GM18867 (cell line): ENCODE measurements around the gene ADGRG2.
A peak's percentile ranks its signal among the peaks of the same experiment; 100 is the strongest.
"Not testable (repeated sequence)": the region's sequence is repeated elsewhere in the genome, so short reads cannot be mapped to it uniquely, and the experiment has no call there.

Experiments used
- ATAC-seq: cut with Tn5 transposase; IDR thresholded peaks from one replicate; pipeline ENCODE4 v1.9.1; 2021; ENCODE audit warnings: mild to moderate bottlenecking, moderate library complexity; ENCODE audit not compliant: unreplicated experiment

The ADGRG2 gene

GRCh38 chrX:19007868-19008267, 114.4 kb downstream of the ADGRG2 start:
- ATAC-seq, result no peak

- ATAC-seq, result no peak
These were observed 115.3 kb downstream of the ADGRG2 start for GRCh38 chrX:19007011-19007410.

- ATAC-seq, result no peak
These were observed 116.4 kb downstream of the ADGRG2 start for GRCh38 chrX:19005909-19006308.

GRCh38 chrX:19003756-19004155, 118.5 kb downstream of the ADGRG2 start:
- ATAC-seq, result no peak

DNA sequence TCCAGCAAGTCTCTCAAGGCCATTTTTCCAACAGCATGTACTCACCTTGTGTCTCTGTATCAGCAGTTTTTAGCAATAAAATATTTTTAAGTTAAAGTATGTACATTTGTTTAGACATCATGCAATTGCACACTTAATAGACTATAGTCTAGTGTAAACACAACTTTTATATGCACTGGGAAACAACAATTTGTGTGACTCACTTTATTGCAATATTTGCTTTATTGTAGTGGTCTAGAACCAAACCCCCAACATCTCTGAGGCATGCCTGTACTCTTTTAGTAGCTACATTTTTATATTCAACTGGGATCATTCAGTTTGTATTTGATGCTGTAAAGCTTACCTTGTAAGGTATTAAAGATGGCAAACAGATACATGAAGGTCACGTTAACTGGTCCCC, 123.6 kb downstream of the ADGRG2 start:
- no peak for ATAC-seq

GRCh38 chrX:18997916-18998315, 124.4 kb downstream of the ADGRG2 start:
- no peak for ATAC-seq

- no peak for ATAC-seq
These were observed 125.7 kb downstream of the ADGRG2 start for GRCh38 chrX:18996536-18996935.

DNA sequence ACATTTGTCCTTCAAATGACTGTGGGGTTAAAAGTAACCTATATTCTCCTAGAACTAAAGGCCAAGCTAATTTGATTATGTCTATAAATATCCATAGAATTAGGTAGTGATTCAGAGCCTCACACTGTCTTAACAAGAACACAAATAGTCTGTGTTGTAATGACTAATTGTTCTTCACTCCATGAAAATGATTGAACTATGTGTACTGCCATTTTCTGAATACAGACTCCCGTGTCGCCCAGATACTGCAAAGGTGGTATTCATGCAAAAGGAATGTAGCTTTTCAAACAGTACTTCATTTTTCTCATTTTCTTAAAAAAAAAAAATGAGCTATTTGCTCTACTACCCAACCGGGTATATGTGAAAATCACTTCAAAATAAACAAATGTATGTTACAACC, 127.0 kb downstream of the ADGRG2 start:
- ATAC-seq, result no peak

DNA sequence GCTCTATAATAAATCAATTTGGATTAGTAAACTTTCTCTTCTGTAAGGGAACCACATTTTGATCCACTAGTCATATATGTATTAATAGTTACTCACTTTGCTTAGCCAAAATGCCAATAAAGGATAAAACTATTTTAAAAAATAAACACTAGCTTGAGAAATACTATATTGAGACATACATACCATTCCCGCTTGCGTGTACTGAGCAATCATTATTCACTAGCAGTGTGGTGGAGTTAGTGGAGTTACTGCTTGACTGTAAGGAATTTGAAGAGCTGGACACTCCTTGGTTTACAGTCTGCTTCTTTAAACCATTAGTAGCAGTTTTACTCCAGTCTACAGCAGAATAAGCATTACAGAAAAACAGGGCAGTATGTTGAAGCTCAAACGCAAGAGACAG, 127.6 kb downstream of the ADGRG2 start:
- no peak for ATAC-seq

- ATAC-seq, result no peak
These were observed 129.4 kb downstream of the ADGRG2 start for GRCh38 chrX:18992829-18993228.

GRCh38 chrX:18985186-18985435, 137.2 kb downstream of the ADGRG2 start:
- peak; percentile 1 for ATAC-seq

- peak; percentile 83 for ATAC-seq
These were observed 137.7 kb downstream of the ADGRG2 start for GRCh38 chrX:18984381-18985185.

GRCh38 chrX:18983666-18984380, 138.4 kb downstream of the ADGRG2 start, which contains the start of gene PHKA2:
Gene PHKA2 (minus strand): TSS chrX:18984114. CDS start chrX:18983932, 182 bp downstream.
- ATAC-seq, result peak; percentile 45

GRCh38 chrX:18981124-18981807, 141.0 kb downstream of the ADGRG2 start:
- no peak for ATAC-seq

DNA sequence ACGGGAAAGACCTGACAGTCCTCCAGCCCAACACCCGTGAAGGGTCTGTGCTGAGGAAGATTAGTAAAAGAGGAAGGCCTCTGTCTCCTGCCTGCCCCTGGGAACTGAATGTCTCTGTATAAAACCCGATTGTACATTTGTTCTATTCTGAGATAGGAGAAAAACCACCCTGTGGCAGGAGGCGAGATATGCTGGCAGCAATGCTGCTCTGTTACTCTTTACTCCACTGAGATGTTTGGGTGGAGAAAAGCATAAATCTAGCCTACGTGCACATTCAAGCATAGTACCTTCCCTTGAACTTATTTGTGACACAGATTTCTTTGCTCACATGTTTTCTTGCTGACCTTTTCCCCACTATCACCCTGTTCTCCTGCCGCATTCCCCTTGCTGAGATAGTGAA, 142.0 kb downstream of the ADGRG2 start:
- ATAC-seq, result not testable (repeated sequence)

DNA sequence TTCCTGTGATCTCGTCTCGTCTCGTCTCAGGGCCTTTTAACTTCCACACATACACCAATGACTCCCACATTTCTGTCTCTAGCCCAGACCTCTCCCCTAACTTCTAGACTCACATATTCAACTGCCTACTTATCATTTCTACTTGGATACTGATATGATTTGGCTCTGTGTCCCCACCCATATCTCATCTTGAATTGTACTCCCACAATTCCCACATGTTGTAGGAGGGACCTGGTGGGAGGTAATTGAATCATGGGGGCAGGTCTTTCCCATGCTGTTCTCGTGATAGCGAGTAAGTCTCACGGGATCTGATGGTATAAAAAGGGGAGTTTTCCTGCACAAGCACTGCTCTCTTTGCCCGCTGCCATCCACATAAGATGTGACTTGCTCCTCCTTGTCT, 147.3 kb downstream of the ADGRG2 start:
- ATAC-seq, result no peak

- ATAC-seq, result no peak
These were observed 148.6 kb downstream of the ADGRG2 start for GRCh38 chrX:18973527-18974192.

- ATAC-seq, result no peak
These were observed 150.8 kb downstream of the ADGRG2 start for GRCh38 chrX:18971506-18971905.

- ATAC-seq, result no peak
These were observed 151.8 kb downstream of the ADGRG2 start for GRCh38 chrX:18970465-18970864.

- ATAC-seq, result no peak
These were observed 155.6 kb downstream of the ADGRG2 start for GRCh38 chrX:18966624-18967023.

- ATAC-seq, result no peak
These were observed 157.4 kb downstream of the ADGRG2 start for GRCh38 chrX:18964901-18965300.
